Measurements from ENCODE around the gene BCL3. TPM values are rescaled to one million over a fixed set of nuclear protein-coding genes. Genes with fewer than 3 reads are reported as not detected.
"Not testable (repeated sequence)": the region's sequence is repeated elsewhere in the genome, so short reads cannot be mapped to it uniquely, and the experiment has no call there.

BCL3 gene
- total RNA-seq, 2 experiments from 2014 or later: 19.0 to 23.8 TPM

GRCh38 chr19:44714597-44715169, 33.8 kb upstream of the BCL3 start:
- Mint-ChIP-seq H3K27me3 (no peaks in the 10 kb centered on the region), H3K27ac (no peak overlapping the region), H3K36me3 (peaks cover 2% of the 10 kb centered on the region), H3K4me1 (peaks cover 6% of the 10 kb centered on the region), H3K9me3 (peaks cover 14% of the 10 kb centered on the region), H3K4me3 (no peak overlapping the region)
- no peak for DNase-seq

DNA sequence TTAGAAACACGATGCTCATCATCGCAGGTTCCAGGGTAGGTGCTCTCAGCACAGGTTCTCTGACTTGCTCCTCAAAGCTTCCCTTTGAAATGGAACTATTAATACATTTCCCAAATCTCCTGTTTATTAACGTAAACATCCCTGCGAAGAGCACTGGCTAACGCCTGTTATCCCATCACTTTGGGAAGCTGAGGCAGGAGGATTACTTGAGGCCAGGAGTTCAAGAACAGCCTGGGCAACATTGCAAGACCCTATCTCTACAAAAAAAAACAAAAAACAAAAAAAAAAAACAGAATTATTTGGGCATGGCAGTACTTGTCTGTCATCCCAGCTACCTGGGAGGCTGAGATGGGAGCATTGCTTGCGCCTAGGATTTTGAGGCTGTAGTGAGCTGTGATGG, 30.9 kb upstream of the BCL3 start:
- Mint-ChIP-seq H3K9me3 (peaks cover 14% of the 10 kb centered on the region), H3K27ac (no peak overlapping the region), H3K27me3 (no peaks in the 10 kb centered on the region), H3K36me3 (peaks cover 2% of the 10 kb centered on the region), H3K4me3 (no peak overlapping the region), H3K4me1 (peaks cover 10% of the 10 kb centered on the region)
- no peak for DNase-seq

DNA sequence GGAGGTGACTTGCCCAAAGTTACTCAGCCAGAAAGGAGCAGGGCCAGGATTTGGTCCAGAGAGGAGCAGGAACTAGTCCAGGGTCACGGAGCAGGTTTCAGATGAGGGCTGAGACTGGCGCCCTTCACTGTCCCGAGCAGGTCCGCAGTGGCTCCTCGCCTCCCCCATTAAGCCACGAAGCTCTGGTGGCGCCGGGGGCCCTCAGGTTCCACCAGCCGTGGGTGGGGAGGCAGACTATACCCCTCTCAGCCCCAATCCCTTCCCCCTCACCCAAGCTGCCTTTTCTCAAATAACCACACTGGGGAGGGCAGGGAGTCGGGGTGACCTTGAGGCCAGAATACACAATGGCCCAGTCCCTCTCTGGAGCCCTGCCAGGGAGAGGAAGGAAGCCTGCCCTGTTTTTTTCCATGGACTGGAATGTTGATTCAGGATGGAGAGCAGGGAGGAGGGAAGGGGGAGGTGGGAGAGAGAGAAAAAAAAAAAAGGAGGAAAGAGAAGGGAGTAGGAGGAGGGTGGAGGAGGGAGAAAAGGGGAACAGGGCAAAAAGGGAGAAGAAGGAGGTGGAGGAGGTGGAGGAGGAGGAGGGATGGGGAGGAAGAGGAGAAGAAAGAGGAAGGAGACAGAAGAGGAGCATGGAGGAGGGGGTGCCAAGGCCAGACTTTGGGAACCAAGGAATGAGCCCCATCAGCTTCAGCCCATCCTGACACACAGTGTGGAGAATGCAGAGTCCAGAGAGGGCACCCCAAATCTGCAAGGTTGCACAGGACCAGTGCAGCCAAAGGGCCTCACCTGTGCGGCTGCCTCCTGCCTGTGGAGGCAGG, 29.9 kb upstream of the BCL3 start:
- H3K36me3 Mint-ChIP-seq: peaks cover 2% of the 10 kb centered on the region
- H3K27ac Mint-ChIP-seq: no peak overlapping the region
- no peak for DNase-seq
- H3K4me3 Mint-ChIP-seq: no peak overlapping the region
- no peaks in the 10 kb centered on the region for H3K27me3 Mint-ChIP-seq
- peaks cover 18% of the 10 kb centered on the region for H3K4me1 Mint-ChIP-seq
- peaks cover 14% of the 10 kb centered on the region for H3K9me3 Mint-ChIP-seq

DNA sequence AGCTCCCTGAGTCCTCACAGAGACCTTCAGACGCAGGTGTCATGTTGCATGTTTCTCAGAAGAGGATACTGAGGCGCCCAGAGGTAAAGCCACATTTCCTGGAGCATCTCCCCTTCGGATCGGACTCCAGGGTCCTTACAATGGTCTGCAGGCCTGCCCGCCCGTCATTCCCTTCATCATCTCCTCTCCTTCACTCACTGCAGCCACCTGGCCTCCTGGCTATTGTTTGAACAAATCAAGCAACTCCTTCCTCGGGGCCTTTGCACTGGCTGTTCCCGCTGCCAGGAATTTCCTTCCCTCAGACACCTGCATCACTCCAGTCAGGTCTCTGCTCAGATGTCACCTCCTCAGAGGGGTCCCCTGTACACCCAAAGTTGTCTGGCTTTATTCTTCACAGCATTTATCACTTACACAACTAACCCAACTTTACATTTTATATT, 29.2 kb upstream of the BCL3 start:
- H3K27ac Mint-ChIP-seq: no peak overlapping the region
- H3K36me3 Mint-ChIP-seq: peaks cover 2% of the 10 kb centered on the region
- H3K4me3 Mint-ChIP-seq: no peak overlapping the region
- peaks cover 24% of the 10 kb centered on the region for H3K4me1 Mint-ChIP-seq
- DNase-seq: no peak
- no peaks in the 10 kb centered on the region for H3K27me3 Mint-ChIP-seq
- H3K9me3 Mint-ChIP-seq: peaks cover 14% of the 10 kb centered on the region

DNA sequence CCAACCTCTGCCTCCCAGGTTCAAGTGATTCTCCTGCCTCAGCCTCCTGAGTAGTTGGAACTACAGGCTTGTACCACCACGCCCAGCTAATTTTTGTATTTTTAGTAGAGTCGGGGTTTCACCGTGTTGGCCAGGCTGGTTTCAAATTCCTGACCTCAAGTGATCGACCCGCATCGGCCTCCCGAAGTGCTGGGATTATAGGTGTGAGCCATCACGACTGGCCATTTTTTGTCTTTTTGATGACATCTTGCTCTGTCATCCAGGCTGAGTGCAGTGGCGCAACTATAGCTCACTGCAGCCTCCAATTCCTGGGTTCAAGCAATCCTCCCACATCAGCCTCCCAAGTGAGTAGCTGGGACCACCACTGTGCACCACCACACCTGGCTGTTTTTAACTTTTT, 28.1 kb upstream of the BCL3 start:
- peaks cover 27% of the 10 kb centered on the region for H3K4me1 Mint-ChIP-seq
- H3K27ac Mint-ChIP-seq, DNase-seq, H3K36me3 Mint-ChIP-seq, H3K4me3 Mint-ChIP-seq, H3K27me3 Mint-ChIP-seq, H3K9me3 Mint-ChIP-seq: not testable (repeated sequence)

GRCh38 chr19:44720945-44721344, 27.6 kb upstream of the BCL3 start:
- H3K4me3 Mint-ChIP-seq: no peak overlapping the region
- peaks cover 29% of the 10 kb centered on the region for H3K4me1 Mint-ChIP-seq
- no peak overlapping the region for H3K27ac Mint-ChIP-seq
- DNase-seq: no peak
- no peaks in the 10 kb centered on the region for H3K36me3 Mint-ChIP-seq
- no peaks in the 10 kb centered on the region for H3K9me3 Mint-ChIP-seq
- H3K27me3 Mint-ChIP-seq: no peaks in the 10 kb centered on the region

DNA sequence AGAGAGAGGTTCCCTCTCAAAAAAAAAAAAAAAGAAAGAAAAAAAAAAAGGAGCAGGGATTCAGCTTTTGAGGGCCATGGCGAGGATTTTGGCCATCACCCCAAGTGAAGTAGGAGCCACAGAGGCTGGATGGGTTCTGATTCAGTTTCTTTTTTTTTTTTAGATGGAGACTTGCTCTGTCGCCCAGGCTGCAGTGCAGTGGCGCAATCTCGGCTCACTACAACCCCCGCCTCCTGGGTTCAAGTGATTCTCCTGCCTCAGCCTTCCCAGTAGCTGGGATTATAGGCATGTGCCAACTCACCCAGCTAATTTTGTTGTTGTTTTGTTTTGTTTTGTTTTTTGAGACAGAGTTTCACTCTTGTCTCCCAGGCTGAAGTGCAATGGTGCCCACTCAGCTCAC, 27.1 kb upstream of the BCL3 start:
- DNase-seq, H3K36me3 Mint-ChIP-seq, H3K9me3 Mint-ChIP-seq, H3K27me3 Mint-ChIP-seq, H3K4me3 Mint-ChIP-seq: not testable (repeated sequence)
- peak overlapping the region; percentile 67 for H3K27ac Mint-ChIP-seq
- peaks cover 29% of the 10 kb centered on the region for H3K4me1 Mint-ChIP-seq

GRCh38 chr19:44722131-44723121, 26.1 kb upstream of the BCL3 start:
- DNase-seq: peak; percentile 27
- Mint-ChIP-seq H3K4me1 (peaks cover 29% of the 10 kb centered on the region), H3K4me3 (no peak overlapping the region), H3K27ac (peak overlapping the region; percentile 67), H3K27me3 (no peaks in the 10 kb centered on the region), H3K9me3 (no peaks in the 10 kb centered on the region), H3K36me3 (no peaks in the 10 kb centered on the region)

GRCh38 chr19:44723299-44723951, 25.1 kb upstream of the BCL3 start:
- H3K4me1 Mint-ChIP-seq: peaks cover 30% of the 10 kb centered on the region
- H3K4me3 Mint-ChIP-seq: no peak overlapping the region
- no peaks in the 10 kb centered on the region for H3K27me3 Mint-ChIP-seq
- no peaks in the 10 kb centered on the region for H3K36me3 Mint-ChIP-seq
- DNase-seq: no peak
- H3K9me3 Mint-ChIP-seq: no peaks in the 10 kb centered on the region
- H3K27ac Mint-ChIP-seq: peak overlapping the region; percentile 34

DNA sequence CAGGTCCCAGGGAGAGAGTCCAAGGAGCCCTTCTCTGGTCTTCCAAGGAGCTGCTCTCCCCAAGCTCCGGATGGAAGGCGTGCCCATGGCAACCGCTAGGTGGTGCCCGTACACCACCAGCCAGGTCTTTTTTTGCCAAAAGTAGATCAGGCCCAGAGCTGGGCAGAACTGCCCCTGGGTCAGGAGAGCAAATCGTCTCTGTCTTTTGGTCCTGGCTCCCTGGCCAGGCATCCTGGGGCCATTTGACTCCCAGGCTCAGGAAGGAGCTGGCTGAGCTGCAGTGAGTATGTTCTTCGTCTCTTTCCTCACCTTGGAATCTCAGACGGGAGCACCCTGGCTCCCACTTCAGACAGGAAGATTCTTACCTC, 24.6 kb upstream of the BCL3 start:
- H3K4me1 Mint-ChIP-seq: peaks cover 30% of the 10 kb centered on the region
- no peak overlapping the region for H3K4me3 Mint-ChIP-seq
- no peaks in the 10 kb centered on the region for H3K9me3 Mint-ChIP-seq
- no peak overlapping the region for H3K27ac Mint-ChIP-seq
- no peaks in the 10 kb centered on the region for H3K36me3 Mint-ChIP-seq
- H3K27me3 Mint-ChIP-seq: no peaks in the 10 kb centered on the region
- peak; percentile 78 for DNase-seq

- Mint-ChIP-seq H3K36me3 (no peaks in the 10 kb centered on the region), H3K4me1 (peaks cover 30% of the 10 kb centered on the region), H3K27ac (no peak overlapping the region), H3K9me3 (no peaks in the 10 kb centered on the region), H3K4me3 (no peak overlapping the region), H3K27me3 (no peaks in the 10 kb centered on the region)
- no peak for DNase-seq
Measured at GRCh38 chr19:44725251-44725650, 23.3 kb upstream of the BCL3 start.

- DNase-seq: no peak
- Mint-ChIP-seq H3K4me1 (peaks cover 30% of the 10 kb centered on the region), H3K4me3 (no peak overlapping the region), H3K27ac (no peak overlapping the region), H3K27me3 (no peaks in the 10 kb centered on the region), H3K9me3 (no peaks in the 10 kb centered on the region), H3K36me3 (no peaks in the 10 kb centered on the region)
Measured at GRCh38 chr19:44725684-44726083, 22.8 kb upstream of the BCL3 start.

DNA sequence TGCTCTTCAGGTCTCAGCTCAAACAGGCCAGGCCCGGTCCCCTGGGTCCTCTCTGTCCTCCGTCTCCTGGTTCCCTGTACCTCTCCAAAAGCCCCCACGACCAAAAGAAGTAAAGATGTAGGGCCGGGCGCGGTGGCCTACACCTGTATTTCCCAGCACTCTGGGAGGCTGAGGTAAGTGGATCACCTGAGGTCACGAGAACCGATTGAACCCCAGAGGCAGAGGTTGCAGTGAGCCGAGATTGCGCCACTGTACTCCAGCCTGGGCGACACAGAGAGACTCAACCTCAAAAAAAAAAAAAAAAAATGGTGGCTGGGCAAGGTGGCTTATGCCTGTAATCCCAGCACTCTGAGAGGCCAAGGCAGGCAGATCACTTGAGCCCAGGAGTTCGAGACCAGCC, 22.0 kb upstream of the BCL3 start:
- H3K4me1 Mint-ChIP-seq: peaks cover 30% of the 10 kb centered on the region
- H3K36me3 Mint-ChIP-seq: no peaks in the 10 kb centered on the region
- H3K27me3 Mint-ChIP-seq: no peaks in the 10 kb centered on the region
- H3K27ac Mint-ChIP-seq: no peak overlapping the region
- no peaks in the 10 kb centered on the region for H3K9me3 Mint-ChIP-seq
- no peak for DNase-seq
- H3K4me3 Mint-ChIP-seq: no peak overlapping the region

DNA sequence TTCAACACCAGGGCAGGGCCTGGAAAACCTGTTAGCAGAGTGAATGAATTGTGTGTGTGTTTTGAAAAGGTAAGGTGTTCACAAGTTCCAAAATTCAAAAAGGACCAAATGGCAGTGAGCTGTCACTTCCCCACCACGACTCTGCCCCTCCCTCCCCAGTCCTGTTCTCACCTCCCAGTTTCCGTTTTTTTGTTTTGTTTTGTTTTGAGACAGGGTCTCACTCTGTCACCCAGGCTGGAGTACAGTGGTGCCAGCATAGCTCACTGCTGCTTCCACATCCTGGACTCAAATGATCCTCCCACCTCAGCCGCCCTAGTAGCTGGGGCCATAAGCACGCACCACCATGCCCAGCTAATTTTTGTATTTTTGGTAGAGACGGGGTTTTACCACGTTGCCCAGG, 20.3 kb upstream of the BCL3 start:
- Mint-ChIP-seq H3K4me1 (peaks cover 17% of the 10 kb centered on the region), H3K36me3 (no peaks in the 10 kb centered on the region), H3K27ac (no peak overlapping the region), H3K9me3 (no peaks in the 10 kb centered on the region), H3K4me3 (no peak overlapping the region), H3K27me3 (no peaks in the 10 kb centered on the region)
- DNase-seq: no peak

Measured in activated naive CD8-positive, alpha-beta T cell treated with anti-CD3 and anti-CD28 coated beads for 36 hours (primary cell).